Upper lobe of left lung (tissue), 4 donors: Measurements from ENCODE around the gene LPGAT1.

Experiments
- CTCF ChIP-seq, 6 experiments: fragments of 450-650 bp in 4 of 6; fragments of 200-600 bp in 2 of 6; sonication (generic) in 2 of 6; IDR thresholded peaks; one replicate each; pipeline ENCODE4 v1.5.1; 2016 to 2019; ENCODE audit warnings: antibody characterized with exemption in 6 of 6
- POLR2AphosphoS5 ChIP-seq, 2 donors: sonication (generic); formaldehyde crosslinking; IDR thresholded peaks; one replicate each; pipeline ENCODE4 v1.5.1; 2017; ENCODE audit warnings: antibody characterized with exemption in 2 of 2

DNA sequence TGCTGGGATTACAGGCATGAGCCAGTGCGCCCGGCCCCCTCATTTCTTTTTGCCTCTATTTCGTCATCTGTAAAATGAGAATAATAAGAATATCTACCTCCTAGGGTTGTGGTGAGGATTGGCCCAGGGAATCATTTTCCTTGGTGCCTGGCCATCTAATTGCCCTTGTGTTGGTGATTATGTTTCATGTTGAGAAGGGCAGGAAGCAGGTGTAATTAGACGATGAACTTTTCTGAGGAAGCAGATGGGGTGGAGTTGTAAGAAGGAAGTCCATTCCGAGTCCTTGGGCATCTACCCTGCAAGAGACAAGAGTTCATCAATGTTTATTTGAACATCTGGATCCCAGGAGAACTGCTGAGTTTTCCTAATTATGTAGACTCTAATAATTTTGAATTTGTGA lies 116.4 kb downstream of the LPGAT1 start:
- TF ChIP-seq CTCF (IDR thresholded peaks at IDR 0.05) (no peak), POLR2AphosphoS5 (IDR thresholded peaks at IDR 0.05) (no peak)
